ENCODE data around the gene OASL.

OASL gene

GRCh38 chr12:121018860-121019617 lies 20.0 kb downstream of the OASL start:
- H3K9ac ChIP-seq, result no peak overlapping the region
- no peaks in the 10 kb centered on the region for H3K27me3 ChIP-seq (ENCODE audit: insufficient read depth, low read depth)
- H4K20me1 ChIP-seq (ENCODE audit: insufficient read depth), result no peaks in the 10 kb centered on the region
- H3K36me3 ChIP-seq (ENCODE audit: insufficient read depth), result no peaks in the 10 kb centered on the region
- no peaks in the 10 kb centered on the region; the same call in 1 of the 2 replicates for H3K79me2 ChIP-seq (ENCODE audit: insufficient read depth, low read depth)
- no peak overlapping the region for H3K27ac ChIP-seq
- H3K4me2 ChIP-seq, result no peak overlapping the region
- H2AFZ ChIP-seq (ENCODE audit: low read depth), result no peak overlapping the region
- H3K4me3 ChIP-seq (IDR thresholded peaks at IDR 0.05; ENCODE audit: insufficient read depth, low read depth, low read length), result no peak overlapping the region
- no peak for TF ChIP-seq CTCF (conservative IDR thresholded peaks at IDR 0.05; ENCODE audit: low read depth, low read length)
- peaks cover 6% of the 10 kb centered on the region for H3K4me1 ChIP-seq (ENCODE audit: low read depth, poor library complexity, severe bottlenecking)

GRCh38 chr12:121017966-121018491 lies 21.0 kb downstream of the OASL start:
- Histone ChIP-seq H3K9ac (no peak overlapping the region), H3K4me2 (no peak overlapping the region), H4K20me1 (ENCODE audit: insufficient read depth) (no peaks in the 10 kb centered on the region), H3K27ac (no peak overlapping the region), H3K79me2 (ENCODE audit: insufficient read depth, low read depth) (no peaks in the 10 kb centered on the region; the same call in 1 of the 2 replicates), H3K27me3 (ENCODE audit: insufficient read depth, low read depth) (no peaks in the 10 kb centered on the region), H3K4me1 (ENCODE audit: low read depth, poor library complexity, severe bottlenecking) (peaks cover 6% of the 10 kb centered on the region), H2AFZ (ENCODE audit: low read depth) (no peak overlapping the region), H3K4me3 (IDR thresholded peaks at IDR 0.05; ENCODE audit: insufficient read depth, low read depth, low read length) (no peak overlapping the region), H3K36me3 (ENCODE audit: insufficient read depth) (no peaks in the 10 kb centered on the region)
- TF ChIP-seq CTCF (conservative IDR thresholded peaks at IDR 0.05; ENCODE audit: low read depth, low read length), result no peak

- no peaks in the 10 kb centered on the region for H3K27me3 ChIP-seq (ENCODE audit: insufficient read depth, low read depth)
- H3K79me2 ChIP-seq (ENCODE audit: insufficient read depth, low read depth), result no peaks in the 10 kb centered on the region; the same call in 1 of the 2 replicates
- H3K27ac ChIP-seq, result peak within 1 kb of the TSS; percentile 58
- peak within 1 kb of the TSS; percentile 73 for H2AFZ ChIP-seq (ENCODE audit: low read depth)
- peak within 1 kb of the TSS; percentile 70; the same call in 1 of the 2 replicates for H3K9ac ChIP-seq
- H3K36me3 ChIP-seq (ENCODE audit: insufficient read depth), result no peaks in the 10 kb centered on the region
- H3K4me1 ChIP-seq (ENCODE audit: low read depth, poor library complexity, severe bottlenecking), result peaks cover 6% of the 10 kb centered on the region
- peak within 1 kb of the TSS; percentile 88 for H3K4me2 ChIP-seq
- H3K4me3 ChIP-seq (IDR thresholded peaks at IDR 0.05; ENCODE audit: insufficient read depth, low read depth, low read length), result peak within 1 kb of the TSS; percentile 31
- no peak for TF ChIP-seq CTCF (conservative IDR thresholded peaks at IDR 0.05; ENCODE audit: low read depth, low read length)
- no peaks in the 10 kb centered on the region for H4K20me1 ChIP-seq (ENCODE audit: insufficient read depth)
Measured at GRCh38 chr12:121015825-121016766, 22.9 kb downstream of the OASL start, which contains the start of gene C12orf43. Gene C12orf43 (minus strand): TSS chr12:121016487. CDS start chr12:121016474, 13 bp downstream.

GRCh38 chr12:121013715-121014114 lies 25.3 kb downstream of the OASL start:
- Histone ChIP-seq H3K36me3 (ENCODE audit: insufficient read depth) (no peaks in the 10 kb centered on the region), H3K79me2 (ENCODE audit: insufficient read depth, low read depth) (no peaks in the 10 kb centered on the region; the same call in 1 of the 2 replicates)

More at GRCh38 chr12:121013715-121014114, 25.3 kb downstream of the OASL start:
- H3K4me2 ChIP-seq, result no peak overlapping the region
- no peak for TF ChIP-seq CTCF (conservative IDR thresholded peaks at IDR 0.05; ENCODE audit: low read depth, low read length)
- no peak overlapping the region for H3K4me3 ChIP-seq (IDR thresholded peaks at IDR 0.05; ENCODE audit: insufficient read depth, low read depth, low read length)
- no peak overlapping the region for H3K9ac ChIP-seq
- no peak overlapping the region for H3K27ac ChIP-seq
- H2AFZ ChIP-seq (ENCODE audit: low read depth), result no peak overlapping the region
- no peaks in the 10 kb centered on the region for H4K20me1 ChIP-seq (ENCODE audit: insufficient read depth)
- peaks cover 6% of the 10 kb centered on the region for H3K4me1 ChIP-seq (ENCODE audit: low read depth, poor library complexity, severe bottlenecking)
- no peaks in the 10 kb centered on the region for H3K27me3 ChIP-seq (ENCODE audit: insufficient read depth, low read depth)

Measured in KMS-11 (cell line).